Neuronal stem cell (in vitro differentiated cells): ENCODE measurements around the gene ATP8A2.
"Not testable (repeated sequence)": the region's sequence is repeated elsewhere in the genome, so short reads cannot be mapped to it uniquely, and the experiment has no call there.

Source experiments
- DNase-seq: peaks from one replicate; pipeline ENCODE4 v3.0.0-alpha.2; 2013; ENCODE audit warnings: low spot score
- H2AFZ ChIP-seq: one replicate; pipeline ENCODE4 v1.6.1; 2013; ENCODE audit warnings: mild to moderate bottlenecking, low read length, inconsistent platforms
- H2AK5ac ChIP-seq: 2 replicates; pipeline ENCODE4 v1.6.1; 2013; ENCODE audit warnings: low read depth, mild to moderate bottlenecking, inconsistent platforms, low read length, moderate library complexity, mixed read lengths
- H2BK120ac ChIP-seq: 2 replicates; pipeline ENCODE4 v1.6.1; 2013; ENCODE audit warnings: low read depth, mild to moderate bottlenecking, inconsistent platforms, low read length, moderate library complexity, mixed read lengths
- H2BK12ac ChIP-seq: one replicate; pipeline ENCODE4 v1.6.1; 2013; ENCODE audit warnings: low read length, inconsistent platforms
- H2BK15ac ChIP-seq: 2 replicates; pipeline ENCODE4 v1.6.1; 2013; ENCODE audit warnings: mild to moderate bottlenecking, low read length, inconsistent platforms, mixed read lengths
- H2BK5ac ChIP-seq: one replicate; pipeline ENCODE4 v1.6.1; 2013; ENCODE audit warnings: inconsistent platforms, mild to moderate bottlenecking, low read length, moderate library complexity
- H3K14ac ChIP-seq: one replicate; pipeline ENCODE4 v1.6.1; 2013; ENCODE audit warnings: low read length, inconsistent platforms
- H3K18ac ChIP-seq: 2 replicates; pipeline ENCODE4 v1.6.1; 2013; ENCODE audit warnings: low read length, inconsistent platforms
- H3K23ac ChIP-seq: 2 replicates; pipeline ENCODE4 v1.6.1; 2013; ENCODE audit warnings: low read depth, mild to moderate bottlenecking, mixed read lengths, low read length, inconsistent platforms; ENCODE audit not compliant: poor library complexity
- H3K27ac ChIP-seq: replicated peaks from 3 replicates; pipeline ENCODE4 v1.5.1; 2013; ENCODE audit warnings: low read length, inconsistent platforms
- H3K27me3 ChIP-seq, 3 experiments: 2 replicates each; pipeline ENCODE4 v1.6.1; 2013; ENCODE audit warnings: low read length in 3 of 3, mild to moderate bottlenecking in 2 of 3, inconsistent platforms in 1 of 3, low read depth in 1 of 3, mixed read lengths in 1 of 3, moderate library complexity in 1 of 3; ENCODE audit not compliant: control insufficient read depth in 3 of 3, insufficient read depth in 3 of 3
- H3K36me3 ChIP-seq, 2 donors: replicated peaks in 1 of 2; 2 replicates each; pipeline ENCODE4 v1.6.1; 2013; ENCODE audit warnings: low read length in 2 of 2; ENCODE audit not compliant: control insufficient read depth in 2 of 2, insufficient read depth in 2 of 2
- H3K4ac ChIP-seq: 2 replicates; pipeline ENCODE4 v1.6.1; 2013; ENCODE audit warnings: inconsistent platforms, mild to moderate bottlenecking, low read length, moderate library complexity
- H3K4me1 ChIP-seq, 2 donors: 1 replicate in 1 of 2; 2 replicates in 1 of 2; pipeline ENCODE4 v1.6.1; 2013; ENCODE audit warnings: low read length in 2 of 2, low read depth in 1 of 2; ENCODE audit not compliant: control insufficient read depth in 2 of 2, insufficient read depth in 1 of 2
- H3K4me2 ChIP-seq: one replicate; pipeline ENCODE4 v1.6.1; 2013; ENCODE audit warnings: mild to moderate bottlenecking, low read length, inconsistent platforms; ENCODE audit not compliant: insufficient read depth, poor library complexity, severe bottlenecking
- H3K4me3 ChIP-seq, 2 donors: 2 replicates each; pipeline ENCODE4 v1.5.1; 2013; ENCODE audit warnings: low read length in 2 of 2, mild to moderate bottlenecking in 2 of 2, inconsistent platforms in 1 of 2, moderate library complexity in 1 of 2
- H3K79me1 ChIP-seq: one replicate; pipeline ENCODE4 v1.6.1; 2013; ENCODE audit warnings: low read depth, mild to moderate bottlenecking, inconsistent platforms, low read length, moderate library complexity
- H3K9ac ChIP-seq: one replicate; pipeline ENCODE4 v1.6.1; 2013; ENCODE audit warnings: mild to moderate bottlenecking, low read depth, low read length, inconsistent platforms; ENCODE audit not compliant: poor library complexity
- H3K9me3 ChIP-seq, 2 donors: replicated peaks in 1 of 2; 2 replicates each; pipeline versions ENCODE3 to v1.6.1; 2013; ENCODE audit warnings: low read length in 2 of 2, mild to moderate bottlenecking in 2 of 2, inconsistent platforms in 1 of 2, low read depth in 1 of 2, mixed read lengths in 1 of 2, moderate library complexity in 1 of 2; ENCODE audit not compliant: control insufficient read depth in 2 of 2, insufficient read depth in 1 of 2
- H4K8ac ChIP-seq: one replicate; pipeline ENCODE4 v1.6.1; 2013; ENCODE audit warnings: low read depth, mild to moderate bottlenecking, inconsistent platforms, low read length, moderate library complexity
- H4K91ac ChIP-seq: one replicate; pipeline ENCODE4 v1.6.1; 2013; ENCODE audit warnings: low read length, low read depth, mild to moderate bottlenecking, inconsistent platforms; ENCODE audit not compliant: poor library complexity
- WGBS, 2 donors: extraction: QIAGEN DNeasy Blood & Tissue Kit; methylation state at CpG; one replicate each; pipeline ENCODE4 v1.1.7; 2013; ENCODE audit warnings: missing lambda C conversion rate in 2 of 2, mixed read lengths in 1 of 2; ENCODE audit not compliant: insufficient read length in 2 of 2, insufficient replicate concordance in 1 of 2; ENCODE audit errors: extremely low coverage in 2 of 2; 5-methylcytosine and 5-hydroxymethylcytosine counted together

ATP8A2 gene

GRCh38 chr13:25783601-25784024 lies 411.8 kb downstream of the ATP8A2 start:
- no peak overlapping the region for H2AK5ac ChIP-seq
- H3K4me1 ChIP-seq: peaks cover 0 to 2% of the 10 kb centered on the region in 2 donors
- no CpG with 5 or more reads among the region's 5 CpGs for WGBS, 2 donors
- no peaks in the 10 kb centered on the region for H3K36me3 ChIP-seq
- no peak overlapping the region for H3K9ac ChIP-seq
- no peak overlapping the region for H4K91ac ChIP-seq
- no peak overlapping the region for H2AFZ ChIP-seq
- H2BK12ac ChIP-seq: no peak overlapping the region
- H2BK120ac ChIP-seq: no peak overlapping the region
- no peak overlapping the region for H3K27ac ChIP-seq
- no peak overlapping the region for H3K18ac ChIP-seq
- H4K8ac ChIP-seq: no peak overlapping the region
- H3K4me2 ChIP-seq: no peak overlapping the region
- H3K14ac ChIP-seq: no peak overlapping the region
- DNase-seq: no peak
- H3K9me3 ChIP-seq: no peaks in the 10 kb centered on the region
- no peak overlapping the region for H3K4ac ChIP-seq
- no peak overlapping the region for H2BK5ac ChIP-seq
- H3K79me1 ChIP-seq: no peaks in the 10 kb centered on the region
- H3K4me3 ChIP-seq: no peak overlapping the region
- H3K23ac ChIP-seq: no peak overlapping the region
- H3K27me3 ChIP-seq: peaks cover 0 to 2% (median 0%) of the 10 kb centered on the region in 3 experiments
- no peak overlapping the region for H2BK15ac ChIP-seq

GRCh38 chr13:25784119-25784518 lies 412.3 kb downstream of the ATP8A2 start:
- Histone ChIP-seq H3K18ac (no peak overlapping the region), H3K9me3 (no peaks in the 10 kb centered on the region), H3K79me1 (no peaks in the 10 kb centered on the region), H2AK5ac (no peak overlapping the region), H4K8ac (peak overlapping the region; percentile 65), H3K27ac (no peak overlapping the region), H3K9ac (no peak overlapping the region), H3K36me3 (no peaks in the 10 kb centered on the region), H2AFZ (no peak overlapping the region), H3K4me1 (no peaks in the 10 kb centered on the region), H3K14ac (no peak overlapping the region), H3K4me3 (no peak overlapping the region), H3K4ac (no peak overlapping the region), H4K91ac (no peak overlapping the region), H3K23ac (no peak overlapping the region), H2BK5ac (no peak overlapping the region), H2BK12ac (no peak overlapping the region), H3K4me2 (no peak overlapping the region), H2BK120ac (no peak overlapping the region), H2BK15ac (no peak overlapping the region), H3K27me3 (peaks cover 0 to 2% (median 0%) of the 10 kb centered on the region in 3 experiments)
- no CpG with 5 or more reads among the region's 4 CpGs for WGBS, 2 donors
- DNase-seq: no peak

GRCh38 chr13:25790137-25790536 lies 418.4 kb downstream of the ATP8A2 start:
- H3K79me1 ChIP-seq, H2AFZ ChIP-seq, H4K91ac ChIP-seq, H2BK15ac ChIP-seq, H3K4me3 ChIP-seq, H2BK12ac ChIP-seq, H3K4ac ChIP-seq, H2BK5ac ChIP-seq, H3K9me3 ChIP-seq, H2AK5ac ChIP-seq, H3K27me3 ChIP-seq, DNase-seq, H4K8ac ChIP-seq, H3K4me2 ChIP-seq, H3K14ac ChIP-seq, H3K27ac ChIP-seq, H3K23ac ChIP-seq, H2BK120ac ChIP-seq, H3K18ac ChIP-seq, H3K9ac ChIP-seq, H3K36me3 ChIP-seq, H3K4me1 ChIP-seq: not testable (repeated sequence)
- no CpG with 5 or more reads among the region's 1 CpG for WGBS, 2 donors

- H3K23ac ChIP-seq: no peak overlapping the region
- no peaks in the 10 kb centered on the region for H3K27me3 ChIP-seq
- WGBS, 2 donors: no CpG with 5 or more reads among the region's 1 CpG
- DNase-seq: no peak
- no peaks in the 10 kb centered on the region for H3K79me1 ChIP-seq
- H3K27ac ChIP-seq: no peak overlapping the region
- no peak overlapping the region for H2AFZ ChIP-seq
- H2AK5ac ChIP-seq: no peak overlapping the region
- H2BK12ac ChIP-seq: no peak overlapping the region
- no peak overlapping the region for H4K91ac ChIP-seq
- H3K18ac ChIP-seq: no peak overlapping the region
- H3K4ac ChIP-seq: no peak overlapping the region
- H3K14ac ChIP-seq: no peak overlapping the region
- no peak overlapping the region for H2BK15ac ChIP-seq
- H3K4me3 ChIP-seq: no peak overlapping the region
- no peak overlapping the region for H3K4me2 ChIP-seq
- no peaks in the 10 kb centered on the region for H3K36me3 ChIP-seq
- no peak overlapping the region for H4K8ac ChIP-seq
- no peak overlapping the region for H2BK5ac ChIP-seq
- H2BK120ac ChIP-seq: no peak overlapping the region
- H3K9me3 ChIP-seq: no peaks in the 10 kb centered on the region
- no peaks in the 10 kb centered on the region for H3K4me1 ChIP-seq
- H3K9ac ChIP-seq: no peak overlapping the region
These were observed 423.5 kb downstream of the ATP8A2 start for GRCh38 chr13:25795277-25795676.
